Astrocyte (in vitro differentiated cells and primary cell): ENCODE data around the gene RAB4A. TPM values are rescaled to one million over a fixed set of nuclear protein-coding genes. Genes with fewer than 3 reads are reported as not detected.

ENCODE experiments used
- DNase-seq: peaks from one replicate; pipeline ENCODE4 v3.0.0-alpha.2; 2010; ENCODE audit warnings: low read depth
- FAIRE-seq: peaks from 2 replicates; lab custom pipeline; 2011; peaks lifted over from hg19 to GRCh38; lab: Jason Lieb, UNC
- H2AFZ ChIP-seq: 2 replicates; pipeline ENCODE4 v1.6.0; 2012; ENCODE audit warnings: low read depth, low read length, inconsistent platforms
- H3K27ac ChIP-seq: 2 replicates; pipeline ENCODE4 v1.5.1; 2011; ENCODE audit warnings: low read depth, low read length, inconsistent platforms
- H3K27me3 ChIP-seq: 2 replicates; pipeline ENCODE4 v1.6.0; 2011; ENCODE audit warnings: low read length, inconsistent platforms; ENCODE audit not compliant: insufficient read depth
- H3K36me3 ChIP-seq: 2 replicates; pipeline ENCODE4 v1.5.1; 2011; ENCODE audit warnings: low read length, inconsistent platforms; ENCODE audit not compliant: insufficient read depth
- H3K4me1 ChIP-seq: 2 replicates; pipeline ENCODE4 v1.5.1; 2011; ENCODE audit warnings: low read length, inconsistent platforms; ENCODE audit not compliant: insufficient read depth
- H3K4me2 ChIP-seq: 2 replicates; pipeline ENCODE4 v1.6.0; 2012; ENCODE audit warnings: low read length, inconsistent platforms
- H3K4me3 ChIP-seq: 2 replicates; pipeline ENCODE4 v1.5.1; 2011; ENCODE audit warnings: low read depth, mild to moderate bottlenecking, low read length, inconsistent platforms; ENCODE audit not compliant: insufficient read depth
- H3K79me2 ChIP-seq: 2 replicates; pipeline ENCODE4 v1.6.0; 2012; ENCODE audit warnings: mild to moderate bottlenecking, low read length, inconsistent platforms; ENCODE audit not compliant: insufficient read depth
- H3K9ac ChIP-seq: 2 replicates; pipeline ENCODE4 v1.6.0; 2012; ENCODE audit warnings: mild to moderate bottlenecking, low read length, inconsistent platforms
- H3K9me3 ChIP-seq: 2 replicates; pipeline ENCODE4 v1.5.1; 2012; ENCODE audit warnings: low read depth, mild to moderate bottlenecking, low read length, inconsistent platforms; ENCODE audit not compliant: insufficient read depth
- H4K20me1 ChIP-seq: 2 replicates; pipeline ENCODE4 v1.6.0; 2012; ENCODE audit warnings: low read length, inconsistent platforms; ENCODE audit not compliant: insufficient read depth
- H3K27ac Mint-ChIP-seq: one replicate; pipeline ENCODE4 v1.8.0; 2021; ENCODE audit warnings: mild to moderate bottlenecking, mixed read lengths; ENCODE audit not compliant: unreplicated experiment
- H3K27me3 Mint-ChIP-seq: one replicate; pipeline ENCODE4 v1.8.0; 2021; ENCODE audit warnings: low read depth, mixed read lengths; ENCODE audit not compliant: unreplicated experiment
- H3K36me3 Mint-ChIP-seq: one replicate; pipeline ENCODE4 v1.8.0; 2021; ENCODE audit warnings: low read depth, mixed read lengths; ENCODE audit not compliant: unreplicated experiment
- H3K4me1 Mint-ChIP-seq: one replicate; pipeline ENCODE4 v1.8.0; 2021; ENCODE audit warnings: low read depth, mixed read lengths; ENCODE audit not compliant: unreplicated experiment
- H3K4me3 Mint-ChIP-seq: one replicate; pipeline ENCODE4 v1.8.0; 2021; ENCODE audit warnings: mild to moderate bottlenecking, moderate library complexity, mixed read lengths; ENCODE audit not compliant: unreplicated experiment
- H3K9me3 Mint-ChIP-seq: one replicate; pipeline ENCODE4 v1.8.0; 2021; ENCODE audit warnings: mild to moderate bottlenecking, mixed read lengths; ENCODE audit not compliant: unreplicated experiment
- CTCF ChIP-seq: IDR thresholded peaks from 2 replicates; pipeline ENCODE4 v1.5.1; 2011; ENCODE audit warnings: low read depth, mild to moderate bottlenecking, inconsistent platforms, low read length, moderate library complexity; ENCODE audit not compliant: insufficient read depth
- EZH2 ChIP-seq: IDR thresholded peaks from 2 replicates; pipeline ENCODE4 v1.6.1; 2012; ENCODE audit warnings: mild to moderate bottlenecking, low read length, inconsistent platforms; ENCODE audit not compliant: insufficient read depth
- total RNA-seq: library from RNA; stranded (reverse); gene quantifications from 2 replicates; pipeline ENCODE4 v1.2.1, GENCODE V29; 2021

The RAB4A gene
- total RNA-seq, 1 donor from 2014 or later = 58.6 TPM

GRCh38 chr1:229230140-229230892 is 40.6 kb upstream of the RAB4A start:
- Histone ChIP-seq H3K27me3 (peaks cover 24% of the 10 kb centered on the region), H2AFZ (no peak overlapping the region), H3K9ac (no peak overlapping the region), H3K4me1 (peaks cover 21% of the 10 kb centered on the region), H3K27ac (no peak overlapping the region), H3K36me3 (no peaks in the 10 kb centered on the region), H3K4me2 (peak overlapping the region; percentile 65), H3K4me3 (no peak overlapping the region), H4K20me1 (no peaks in the 10 kb centered on the region), H3K9me3 (no peaks in the 10 kb centered on the region), H3K79me2 (no peaks in the 10 kb centered on the region)
- no peak for FAIRE-seq
- Mint-ChIP-seq H3K4me3 (no peak overlapping the region), H3K27me3 (peaks cover 14% of the 10 kb centered on the region), H3K27ac (peak overlapping the region; percentile 30), H3K36me3 (no peaks in the 10 kb centered on the region), H3K4me1 (peaks cover 30% of the 10 kb centered on the region), H3K9me3 (no peaks in the 10 kb centered on the region)
- DNase-seq = no peak
- TF ChIP-seq EZH2 = no peak

- no peak for DNase-seq
- TF ChIP-seq EZH2 (no peak), CTCF (no peak)
- Histone ChIP-seq H3K27me3 (peaks cover 23% of the 10 kb centered on the region), H2AFZ (peak overlapping the region; percentile 54), H3K79me2 (no peaks in the 10 kb centered on the region), H3K27ac (no peak overlapping the region), H3K4me3 (no peak overlapping the region), H3K9me3 (no peaks in the 10 kb centered on the region), H3K4me1 (peaks cover 21% of the 10 kb centered on the region), H3K9ac (no peak overlapping the region), H4K20me1 (no peaks in the 10 kb centered on the region), H3K36me3 (no peaks in the 10 kb centered on the region), H3K4me2 (peak overlapping the region; percentile 65)
- H3K9me3 Mint-ChIP-seq = no peaks in the 10 kb centered on the region
- FAIRE-seq = no peak
- H3K4me3 Mint-ChIP-seq = peak overlapping the region; percentile 7
- H3K36me3 Mint-ChIP-seq = no peaks in the 10 kb centered on the region
- H3K27me3 Mint-ChIP-seq = peaks cover 11% of the 10 kb centered on the region
- H3K27ac Mint-ChIP-seq = peak overlapping the region; percentile 93
- peaks cover 30% of the 10 kb centered on the region for H3K4me1 Mint-ChIP-seq
Observed at GRCh38 chr1:229230893-229231753, 39.8 kb upstream of the RAB4A start.

- Mint-ChIP-seq H3K4me3 (no peak overlapping the region), H3K4me1 (peaks cover 30% of the 10 kb centered on the region), H3K36me3 (no peaks in the 10 kb centered on the region), H3K27ac (peak overlapping the region; percentile 71), H3K9me3 (no peaks in the 10 kb centered on the region), H3K27me3 (peaks cover 9% of the 10 kb centered on the region)
- H3K9ac ChIP-seq = no peak overlapping the region
- no peaks in the 10 kb centered on the region for H3K36me3 ChIP-seq
- peak overlapping the region; percentile 65 for H3K4me2 ChIP-seq
- TF ChIP-seq CTCF = no peak
- no peaks in the 10 kb centered on the region for H4K20me1 ChIP-seq
- H3K27me3 ChIP-seq = peaks cover 20% of the 10 kb centered on the region
- H3K27ac ChIP-seq = no peak overlapping the region
- no peak overlapping the region for H3K4me3 ChIP-seq
- DNase-seq = no peak
- no peaks in the 10 kb centered on the region for H3K9me3 ChIP-seq
- no peaks in the 10 kb centered on the region for H3K79me2 ChIP-seq
- no peak overlapping the region for H2AFZ ChIP-seq
- H3K4me1 ChIP-seq = peaks cover 21% of the 10 kb centered on the region
- FAIRE-seq = no peak
Observed at GRCh38 chr1:229231754-229232119, 39.2 kb upstream of the RAB4A start.
